AG04450 (cell line): ENCODE results near the gene ZNF48. TPM values are rescaled to one million over a fixed set of nuclear protein-coding genes. Genes with fewer than 3 reads are reported as not detected.

Experiments used
- CTCF ChIA-PET: fragments of 300-600, 350-600 bp; formaldehyde crosslinking; extraction: SDS; loops from one replicate; lab custom pipeline; 2022; ENCODE audit warnings: antibody characterized with exemption, inconsistent platforms; lab: Charles Lee
- POLR2A ChIA-PET: fragments of 350-600 bp; formaldehyde crosslinking; extraction: SDS; loops from one replicate; lab custom pipeline; 2021; ENCODE audit warnings: antibody characterized with exemption, inconsistent platforms; lab: Yijun Ruan, JAX
- DNase-seq: peaks from one replicate; pipeline ENCODE4 v3.0.0-alpha.2; 2011; ENCODE audit warnings: low read depth, low spot score
- H3K27ac ChIP-seq: one replicate; pipeline ENCODE4 v1.5.1; 2012; ENCODE audit warnings: low read depth, low read length, control low read depth
- H3K27me3 ChIP-seq: one replicate; pipeline ENCODE4 v1.6.0; 2012; ENCODE audit warnings: low read length; ENCODE audit not compliant: control insufficient read depth, insufficient read depth
- H3K4me3 ChIP-seq: 2 replicates; pipeline ENCODE4 v1.5.1; 2011; ENCODE audit warnings: mild to moderate bottlenecking, low read depth, low read length, control low read depth
- H3K9me3 ChIP-seq: 2 replicates; pipeline ENCODE4 v1.5.1; 2012; ENCODE audit warnings: low read length; ENCODE audit not compliant: control insufficient read depth, insufficient read depth
- CTCF ChIP-seq: IDR thresholded peaks from 2 replicates; pipeline ENCODE4 v1.5.1; 2011; ENCODE audit warnings: low read depth, low read length, control low read depth, inconsistent platforms
- polyA plus RNA-seq: library from polyadenylated mRNA; depleted of rRNA; stranded (reverse); fragments of >200 nt; gene quantifications from 2 replicates; pipeline ENCODE4 v1.2.3, GENCODE V29; 2011

ZNF48 gene
- polyA plus RNA-seq, 1 experiment: 4.3 TPM

- H3K9me3 ChIP-seq: no peaks in the 10 kb centered on the region; the same call in 1 of the 2 replicates
- H3K27ac ChIP-seq: peak overlapping the region; percentile 100
- no peaks in the 10 kb centered on the region for H3K27me3 ChIP-seq
- no peak for TF ChIP-seq CTCF
- CTCF ChIA-PET: no interaction called here
- no peak overlapping the region for H3K4me3 ChIP-seq
- POLR2A ChIA-PET: interaction anchor here (0.7 kb wide), 1 partner anchor 50 kb away, joined by 5 read pairs; no protein-coding TSS in a partner anchor
- DNase-seq: no peak
Measured at GRCh38 chr16:30356401-30357084, 38.7 kb upstream of the ZNF48 start.

- H3K27me3 ChIP-seq: no peaks in the 10 kb centered on the region
- CTCF ChIA-PET: no interaction called here
- POLR2A ChIA-PET: interaction anchor here (0.7 kb wide), 1 partner anchor 50 kb away, joined by 5 read pairs; no protein-coding TSS in a partner anchor
- no peak for DNase-seq
- H3K9me3 ChIP-seq: no peaks in the 10 kb centered on the region; the same call in 1 of the 2 replicates
- no peak overlapping the region for H3K27ac ChIP-seq
- TF ChIP-seq CTCF: no peak
- no peak overlapping the region for H3K4me3 ChIP-seq
Measured at GRCh38 chr16:30357085-30357714, 38.0 kb upstream of the ZNF48 start.

- Histone ChIP-seq H3K4me3 (no peak overlapping the region), H3K27ac (no peak overlapping the region), H3K27me3 (no peaks in the 10 kb centered on the region), H3K9me3 (no peaks in the 10 kb centered on the region; the same call in 1 of the 2 replicates)
- TF ChIP-seq CTCF: no peak
- POLR2A ChIA-PET: no interaction called here
- CTCF ChIA-PET: no interaction called here
- DNase-seq: no peak
Measured at GRCh38 chr16:30357715-30358576, 37.3 kb upstream of the ZNF48 start.

GRCh38 chr16:30358577-30358936 lies 36.7 kb upstream of the ZNF48 start:
- Histone ChIP-seq H3K27me3 (no peaks in the 10 kb centered on the region), H3K4me3 (no peak overlapping the region), H3K9me3 (no peaks in the 10 kb centered on the region; the same call in 1 of the 2 replicates), H3K27ac (no peak overlapping the region)
- ChIA-PET CTCF (no interaction called here), POLR2A (no interaction called here)
- DNase-seq: no peak
- no peak for TF ChIP-seq CTCF
